Thyroid gland (tissue), 4 donors: ENCODE results near the gene SSTR4.

Source experiments
- POLR2A ChIP-seq, 2 donors: fragments of 450-650 bp; IDR thresholded peaks; one replicate each; pipeline ENCODE4 v1.6.1; 2017; ENCODE audit warnings: antibody characterized with exemption in 2 of 2, mild to moderate bottlenecking in 2 of 2, moderate library complexity in 1 of 2
- TF ChIP-seq, protein P1 (sequence below), 6 experiments: fragments of 200-600 bp in 3 of 6; fragments of 450-650 bp in 3 of 6; sonication (generic) in 3 of 6; IDR thresholded peaks; one replicate each; pipeline ENCODE4 v1.5.1; 2016 to 2019; ENCODE audit warnings: antibody characterized with exemption in 6 of 6, mild to moderate bottlenecking in 2 of 6, inconsistent platforms in 1 of 6, moderate library complexity in 1 of 6

DNA sequence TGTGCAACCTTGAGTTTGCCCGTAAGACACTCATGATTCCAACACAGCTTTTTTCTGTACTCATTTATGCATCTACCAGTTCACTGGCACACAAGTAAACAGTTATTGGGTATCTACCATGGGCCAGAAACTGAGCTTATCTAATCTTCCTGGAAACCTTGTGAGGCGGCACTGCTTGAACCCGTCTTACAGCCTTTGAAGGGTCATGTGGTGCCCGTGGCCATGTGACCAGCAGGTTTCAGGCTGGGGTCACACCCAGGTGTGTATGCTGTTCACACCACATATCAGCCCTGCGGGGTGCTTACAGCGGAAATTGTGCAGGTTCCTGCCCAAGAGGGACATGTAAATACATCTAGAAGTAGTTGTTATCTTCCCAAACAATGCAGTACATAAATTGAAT is 8.3 kb downstream of the SSTR4 start:
- TF ChIP-seq, protein P1, sequence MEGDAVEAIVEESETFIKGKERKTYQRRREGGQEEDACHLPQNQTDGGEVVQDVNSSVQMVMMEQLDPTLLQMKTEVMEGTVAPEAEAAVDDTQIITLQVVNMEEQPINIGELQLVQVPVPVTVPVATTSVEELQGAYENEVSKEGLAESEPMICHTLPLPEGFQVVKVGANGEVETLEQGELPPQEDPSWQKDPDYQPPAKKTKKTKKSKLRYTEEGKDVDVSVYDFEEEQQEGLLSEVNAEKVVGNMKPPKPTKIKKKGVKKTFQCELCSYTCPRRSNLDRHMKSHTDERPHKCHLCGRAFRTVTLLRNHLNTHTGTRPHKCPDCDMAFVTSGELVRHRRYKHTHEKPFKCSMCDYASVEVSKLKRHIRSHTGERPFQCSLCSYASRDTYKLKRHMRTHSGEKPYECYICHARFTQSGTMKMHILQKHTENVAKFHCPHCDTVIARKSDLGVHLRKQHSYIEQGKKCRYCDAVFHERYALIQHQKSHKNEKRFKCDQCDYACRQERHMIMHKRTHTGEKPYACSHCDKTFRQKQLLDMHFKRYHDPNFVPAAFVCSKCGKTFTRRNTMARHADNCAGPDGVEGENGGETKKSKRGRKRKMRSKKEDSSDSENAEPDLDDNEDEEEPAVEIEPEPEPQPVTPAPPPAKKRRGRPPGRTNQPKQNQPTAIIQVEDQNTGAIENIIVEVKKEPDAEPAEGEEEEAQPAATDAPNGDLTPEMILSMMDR (IDR thresholded peaks at IDR 0.05), result no peak
- no peak for TF ChIP-seq POLR2A (IDR thresholded peaks at IDR 0.05)
